ENCODE results near the gene THBS3. TPM values are rescaled to one million over a fixed set of nuclear protein-coding genes. Genes with fewer than 3 reads are reported as not detected.

The THBS3 gene
- total and polyA plus RNA-seq, 5 experiments from 2014 or later = 1.2 to 37.9 (median 3.8) TPM

Other genes starting within 250 kb of the THBS3 start
- 10 to 100 TPM; 55.6 to 57.3 TPM for gene PYGO2, start 246.1 kb downstream of the THBS3 start, total RNA-seq
- 10 to 100 TPM; 21.5 to 50.8 (median 35.8) TPM for gene PYGO2, start 246.1 kb downstream of the THBS3 start, polyA plus RNA-seq
- gene SHC1, start 237.2 kb downstream of the THBS3 start, total RNA-seq = 10 to 100 TPM; 60.7 to 68.5 TPM
- 10 to 100 TPM; 22.6 to 27.4 (median 24.4) TPM for gene SHC1, start 237.2 kb downstream of the THBS3 start, polyA plus RNA-seq
- 10 to 100 TPM; 11.1 to 11.7 TPM for gene CKS1B, start 233.2 kb downstream of the THBS3 start, total RNA-seq
- gene CKS1B, start 233.2 kb downstream of the THBS3 start, polyA plus RNA-seq = 10 to 100 TPM; 58.0 to 66.6 (median 63.0) TPM
- gene FLAD1, start 224.6 kb downstream of the THBS3 start, total RNA-seq = 10 to 100 TPM; 46.6 to 46.8 TPM
- gene FLAD1, start 224.6 kb downstream of the THBS3 start, polyA plus RNA-seq = 10 to 100 TPM; 30.9 to 41.8 (median 31.9) TPM
- gene LENEP, start 214.3 kb downstream of the THBS3 start, total RNA-seq = under 1 TPM; 0.77 to 0.91 TPM
- gene LENEP, start 214.3 kb downstream of the THBS3 start, polyA plus RNA-seq = not detected
- 10 to 100 TPM; 12.9 to 13.1 TPM for gene ZBTB7B, start 205.1 kb downstream of the THBS3 start, total RNA-seq
- under 1 TPM; 0.12 to 0.59 (median 0.46) TPM for gene ZBTB7B, start 205.1 kb downstream of the THBS3 start, polyA plus RNA-seq
- 1 to 10 TPM in 1 of 2 experiments, under 1 TPM in 1; 0.83 to 1.1 TPM for gene DCST2, start 174.1 kb downstream of the THBS3 start, total RNA-seq
- not detected for gene DCST2, start 174.1 kb downstream of the THBS3 start, polyA plus RNA-seq
- not detected for gene DCST1, start 174.1 kb downstream of the THBS3 start, total RNA-seq
- gene DCST1, start 174.1 kb downstream of the THBS3 start, polyA plus RNA-seq = not detected
- gene ADAM15, start 156.6 kb downstream of the THBS3 start, total RNA-seq = 10 to 100 TPM; 21.1 to 21.9 TPM
- 1 to 10 TPM; 2.8 to 4.5 (median 3.1) TPM for gene ADAM15, start 156.6 kb downstream of the THBS3 start, polyA plus RNA-seq
- gene EFNA4, start 144.2 kb downstream of the THBS3 start, total RNA-seq = 1 to 10 TPM; 4.6 to 5.3 TPM
- gene EFNA4, start 144.2 kb downstream of the THBS3 start, polyA plus RNA-seq = 1 to 10 TPM; 1.0 to 2.6 (median 1.1) TPM
- 1 to 10 TPM in 1 of 2 experiments, under 1 TPM in 1; 0.88 to 1.2 TPM for gene EFNA3, start 129.1 kb downstream of the THBS3 start, total RNA-seq
- 1 to 10 TPM in 1 of 3 donors, under 1 TPM in 2; 0.53 to 1.3 (median 0.56) TPM for gene EFNA3, start 129.1 kb downstream of the THBS3 start, polyA plus RNA-seq
- 1 to 10 TPM; 8.5 to 8.6 TPM for gene EFNA1, start 80.0 kb downstream of the THBS3 start, total RNA-seq
- gene EFNA1, start 80.0 kb downstream of the THBS3 start, polyA plus RNA-seq = 10 to 100 TPM in 1 of 3 donors, 1 to 10 TPM in 2; 2.9 to 12.0 (median 7.7) TPM
- gene SLC50A1, start 72.0 kb downstream of the THBS3 start, total RNA-seq = 10 to 100 TPM; 26.7 to 26.9 TPM
- 10 to 100 TPM; 50.3 to 72.7 (median 62.3) TPM for gene SLC50A1, start 72.0 kb downstream of the THBS3 start, polyA plus RNA-seq
- gene DPM3, start 67.4 kb downstream of the THBS3 start, total RNA-seq = 10 to 100 TPM; 45.2 to 59.8 TPM
- 100 to 1,000 TPM; 103 to 159 (median 159) TPM for gene DPM3, start 67.4 kb downstream of the THBS3 start, polyA plus RNA-seq
- 100 to 1,000 TPM; 148 to 152 TPM for gene KRTCAP2, start 34.6 kb downstream of the THBS3 start, total RNA-seq
- 100 to 1,000 TPM; 453 to 495 (median 490) TPM for gene KRTCAP2, start 34.6 kb downstream of the THBS3 start, polyA plus RNA-seq
- gene TRIM46, start 34.0 kb downstream of the THBS3 start, total RNA-seq = 1 to 10 TPM; 4.0 to 4.1 TPM
- under 1 TPM; 0.40 to 0.92 (median 0.60) TPM for gene TRIM46, start 34.0 kb downstream of the THBS3 start, polyA plus RNA-seq
- gene MTX1, start 798 bp upstream of the THBS3 start, total RNA-seq = 10 to 100 TPM; 26.9 to 27.1 TPM
- 10 to 100 TPM; 45.8 to 50.7 (median 48.5) TPM for gene MTX1, start 798 bp upstream of the THBS3 start, polyA plus RNA-seq
- gene ENTREP3, start 47.6 kb upstream of the THBS3 start, total RNA-seq = 10 to 100 TPM; 10.7 to 13.5 TPM
- gene ENTREP3, start 47.6 kb upstream of the THBS3 start, polyA plus RNA-seq = 1 to 10 TPM; 1.8 to 2.5 (median 2.3) TPM
- gene SCAMP3, start 54.5 kb upstream of the THBS3 start, total RNA-seq = 100 to 1,000 TPM in 1 of 2 experiments, 10 to 100 TPM in 1; 93.3 to 105 TPM
- 100 to 1,000 TPM; 124 to 189 (median 138) TPM for gene SCAMP3, start 54.5 kb upstream of the THBS3 start, polyA plus RNA-seq
- 100 to 1,000 TPM; 115 to 134 TPM for gene CLK2, start 65.6 kb upstream of the THBS3 start, total RNA-seq
- 10 to 100 TPM; 11.3 to 22.6 (median 12.9) TPM for gene CLK2, start 65.6 kb upstream of the THBS3 start, polyA plus RNA-seq
- gene HCN3, start 69.6 kb upstream of the THBS3 start, total RNA-seq = 1 to 10 TPM; 3.9 to 4.1 TPM
- under 1 TPM in 2 of 3 donors, not detected in 1; 0.20 to 0.51 TPM for gene HCN3, start 69.6 kb upstream of the THBS3 start, polyA plus RNA-seq
- gene PKLR, start 93.5 kb upstream of the THBS3 start, total RNA-seq = not detected
- gene PKLR, start 93.5 kb upstream of the THBS3 start, polyA plus RNA-seq = not detected
- gene FDPS, start 101.0 kb upstream of the THBS3 start, total RNA-seq = 10 to 100 TPM; 78.9 to 87.1 TPM
- 100 to 1,000 TPM in 2 of 3 donors, 10 to 100 TPM in 1; 97.2 to 120 (median 105) TPM for gene FDPS, start 101.0 kb upstream of the THBS3 start, polyA plus RNA-seq
- gene RUSC1, start 113.0 kb upstream of the THBS3 start, total RNA-seq = 10 to 100 TPM; 16.1 to 16.3 TPM
- gene RUSC1, start 113.0 kb upstream of the THBS3 start, polyA plus RNA-seq = 1 to 10 TPM; 4.4 to 7.9 (median 7.5) TPM

Data from naive thymus-derived CD8-positive, alpha-beta T cell (primary cell).